Panc1 (cell line): ENCODE measurements around the gene SCN9A.

ENCODE experiments used
- CTCF ChIP-seq: fragments of 450-650 bp; IDR thresholded peaks from 2 replicates; pipeline ENCODE4 v1.5.1; 2017; ENCODE audit warnings: mild to moderate bottlenecking
- POLR2AphosphoS5 ChIP-seq: IDR thresholded peaks from 2 replicates; pipeline ENCODE4 v1.6.1; 2012; ENCODE audit warnings: mild to moderate bottlenecking, low read depth, low read length, moderate library complexity
- REST ChIP-seq, 2 experiments: IDR thresholded peaks; 2 replicates each; pipeline ENCODE4 v1.6.1; 2011 to 2012; ENCODE audit warnings: low read depth in 2 of 2, control low read depth in 1 of 2, low read length in 1 of 2, mild to moderate bottlenecking in 1 of 2, moderate library complexity in 1 of 2; ENCODE audit not compliant: insufficient read depth in 1 of 2
- SIN3A ChIP-seq: IDR thresholded peaks from 2 replicates; pipeline ENCODE4 v1.6.1; 2012; ENCODE audit warnings: low read depth, mild to moderate bottlenecking, low read length, moderate library complexity, borderline replicate concordance; ENCODE audit not compliant: insufficient read depth

GRCh38 chr2:166224197-166224596, 151.5 kb downstream of the SCN9A start:
- TF ChIP-seq CTCF (no peak), REST (IDR thresholded peaks at IDR 0.05; ENCODE audit: insufficient read depth in 1 of 2, low read depth in 2 of 2, low read length in 1 of 2) (no peak), POLR2AphosphoS5 (no peak), SIN3A (no peak)
